Activated CD8-positive, alpha-beta T cell treated with anti-CD3 and anti-CD28 coated beads for 36 hours (primary cell): ENCODE data around the gene MUC13. TPM values are rescaled to one million over a fixed set of nuclear protein-coding genes. Genes with fewer than 3 reads are reported as not detected.

Experiments
- ATAC-seq: fragments of 200-7000 bp; cut with Tn5 transposase; one replicate; pipeline ENCODE4 v1.10.0; 2021; ENCODE audit warnings: mild to moderate bottlenecking, moderate library complexity
- CTCF ChIA-PET: fragments of 350-600 bp; sonication (Branson Sonifier 250); formaldehyde crosslinking; loops from one replicate; lab custom pipeline; 2021; ENCODE audit warnings: antibody characterized with exemption; lab: Charles Lee
- POLR2A ChIA-PET: fragments of 350-600 bp; sonication (Branson Sonifier 250); formaldehyde crosslinking; loops from one replicate; lab custom pipeline; 2021; ENCODE audit warnings: antibody characterized with exemption; lab: Charles Lee
- DNase-seq: peaks from one replicate; pipeline ENCODE4 v3.0.0-alpha.2; 2020
- H3K27ac Mint-ChIP-seq: one replicate; pipeline ENCODE4 v1.8.0; 2021; ENCODE audit warnings: mild to moderate bottlenecking, mixed read lengths
- H3K27me3 Mint-ChIP-seq: one replicate; pipeline ENCODE4 v1.8.0; 2021; ENCODE audit warnings: mixed read lengths
- H3K36me3 Mint-ChIP-seq: one replicate; pipeline ENCODE4 v1.8.0; 2021; ENCODE audit warnings: low read depth, mixed read lengths
- H3K4me1 Mint-ChIP-seq: one replicate; pipeline ENCODE4 v1.8.0; 2021; ENCODE audit warnings: low read depth, mixed read lengths
- H3K4me3 Mint-ChIP-seq: one replicate; pipeline ENCODE4 v1.8.0; 2021; ENCODE audit warnings: mild to moderate bottlenecking, moderate library complexity, mixed read lengths
- H3K9me3 Mint-ChIP-seq: one replicate; pipeline ENCODE4 v1.8.0; 2021; ENCODE audit warnings: mixed read lengths
- intact Hi-C: fragments of 100-400 bp; cut with micrococcal nuclease; formaldehyde crosslinking; loops from one replicate; pipeline ENCODE4 v1.10.0; 2022
- total RNA-seq, 2 experiments: library from RNA; stranded (reverse); gene quantifications; one replicate each; pipeline ENCODE4 v1.2.3, GENCODE V29; 2021
- TF ChIP-seq, protein P1 (sequence below): fragments of 200-600 bp; IDR thresholded peaks from one replicate; pipeline ENCODE4 v1.8.0; 2022; ENCODE audit warnings: antibody characterized with exemption, mild to moderate bottlenecking

The MUC13 gene, protein sequence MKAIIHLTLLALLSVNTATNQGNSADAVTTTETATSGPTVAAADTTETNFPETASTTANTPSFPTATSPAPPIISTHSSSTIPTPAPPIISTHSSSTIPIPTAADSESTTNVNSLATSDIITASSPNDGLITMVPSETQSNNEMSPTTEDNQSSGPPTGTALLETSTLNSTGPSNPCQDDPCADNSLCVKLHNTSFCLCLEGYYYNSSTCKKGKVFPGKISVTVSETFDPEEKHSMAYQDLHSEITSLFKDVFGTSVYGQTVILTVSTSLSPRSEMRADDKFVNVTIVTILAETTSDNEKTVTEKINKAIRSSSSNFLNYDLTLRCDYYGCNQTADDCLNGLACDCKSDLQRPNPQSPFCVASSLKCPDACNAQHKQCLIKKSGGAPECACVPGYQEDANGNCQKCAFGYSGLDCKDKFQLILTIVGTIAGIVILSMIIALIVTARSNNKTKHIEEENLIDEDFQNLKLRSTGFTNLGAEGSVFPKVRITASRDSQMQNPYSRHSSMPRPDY
- not detected for total RNA-seq

DNA sequence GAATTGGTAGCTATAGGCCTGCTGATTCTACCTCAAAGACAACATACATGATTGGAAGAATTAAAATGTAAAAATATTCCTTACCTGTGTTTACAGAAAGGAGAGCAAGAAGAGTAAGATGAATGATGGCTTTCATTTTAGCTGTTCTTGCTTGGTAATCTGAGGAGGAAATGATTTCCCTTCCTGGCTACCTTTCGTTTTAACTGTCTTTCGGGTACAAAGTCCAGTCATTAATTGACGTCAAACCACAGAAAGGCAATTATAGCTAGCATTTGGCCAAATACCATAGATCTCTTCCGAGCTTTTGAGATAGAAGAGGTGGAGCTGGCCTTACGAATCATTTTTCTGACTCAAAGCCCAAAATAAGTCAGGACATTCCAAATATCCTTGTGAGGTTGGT, at the start of gene MUC13:
Gene MUC13, minus strand, starts transcription at position 175 of the 400 bp plus-strand sequence. Its CDS starts 39 bp downstream, at position 136.
- intact Hi-C loops, result no loop called here
- H3K36me3 Mint-ChIP-seq, result no peaks in the 10 kb centered on the region
- no peak for ATAC-seq
- ChIA-PET POLR2A (interaction anchor here (0.5 to 0.6 kb wide), 2 partner anchors 54 to 83 kb away, joined by 3 read pairs; no protein-coding TSS in a partner anchor), CTCF (interaction anchor here (1.4 kb wide), 1 partner anchor 9 kb away, joined by 5 read pairs; no protein-coding TSS in a partner anchor)
- H3K4me3 Mint-ChIP-seq, result no peak within 1 kb of the TSS
- DNase-seq, result no peak
- TF ChIP-seq, protein P1, sequence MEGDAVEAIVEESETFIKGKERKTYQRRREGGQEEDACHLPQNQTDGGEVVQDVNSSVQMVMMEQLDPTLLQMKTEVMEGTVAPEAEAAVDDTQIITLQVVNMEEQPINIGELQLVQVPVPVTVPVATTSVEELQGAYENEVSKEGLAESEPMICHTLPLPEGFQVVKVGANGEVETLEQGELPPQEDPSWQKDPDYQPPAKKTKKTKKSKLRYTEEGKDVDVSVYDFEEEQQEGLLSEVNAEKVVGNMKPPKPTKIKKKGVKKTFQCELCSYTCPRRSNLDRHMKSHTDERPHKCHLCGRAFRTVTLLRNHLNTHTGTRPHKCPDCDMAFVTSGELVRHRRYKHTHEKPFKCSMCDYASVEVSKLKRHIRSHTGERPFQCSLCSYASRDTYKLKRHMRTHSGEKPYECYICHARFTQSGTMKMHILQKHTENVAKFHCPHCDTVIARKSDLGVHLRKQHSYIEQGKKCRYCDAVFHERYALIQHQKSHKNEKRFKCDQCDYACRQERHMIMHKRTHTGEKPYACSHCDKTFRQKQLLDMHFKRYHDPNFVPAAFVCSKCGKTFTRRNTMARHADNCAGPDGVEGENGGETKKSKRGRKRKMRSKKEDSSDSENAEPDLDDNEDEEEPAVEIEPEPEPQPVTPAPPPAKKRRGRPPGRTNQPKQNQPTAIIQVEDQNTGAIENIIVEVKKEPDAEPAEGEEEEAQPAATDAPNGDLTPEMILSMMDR, result no peak
- H3K27me3 Mint-ChIP-seq, result peaks cover 13% of the 10 kb centered on the region
- no peaks in the 10 kb centered on the region for H3K9me3 Mint-ChIP-seq
- no peaks in the 10 kb centered on the region for H3K4me1 Mint-ChIP-seq
- H3K27ac Mint-ChIP-seq, result no peak within 1 kb of the TSS

DNA sequence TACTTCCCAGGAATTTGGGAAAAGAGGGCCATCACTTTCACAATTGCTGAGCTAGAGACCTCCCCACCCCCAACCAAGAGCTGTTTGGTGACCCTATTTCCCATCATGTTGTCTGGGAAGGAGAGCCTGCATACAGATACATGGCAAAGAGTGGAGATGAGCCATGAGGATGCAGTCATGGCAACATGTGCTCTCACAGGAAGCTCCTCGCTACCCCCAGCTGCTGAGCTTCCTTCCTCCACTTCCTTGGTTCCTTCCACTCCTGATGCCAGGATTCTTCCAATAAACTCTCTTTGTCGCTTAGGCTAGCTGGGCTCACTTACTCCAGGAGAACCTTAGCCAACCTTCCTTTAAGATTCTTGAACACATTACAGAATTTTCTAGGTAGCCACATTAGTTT, 48.3 kb upstream of the MUC13 start:
- H3K9me3 Mint-ChIP-seq, result no peaks in the 10 kb centered on the region
- peaks cover 3% of the 10 kb centered on the region for H3K36me3 Mint-ChIP-seq
- H3K4me1 Mint-ChIP-seq, result no peaks in the 10 kb centered on the region
- POLR2A ChIA-PET, result no interaction called here
- TF ChIP-seq, protein P1, result no peak
- DNase-seq (no peak), ATAC-seq (no peak)
- H3K4me3 Mint-ChIP-seq, result no peak overlapping the region
- intact Hi-C loops, result no loop called here
- CTCF ChIA-PET, result interaction anchor here (0.6 kb wide), 1 partner anchor 543 kb away, joined by 3 read pairs; no protein-coding TSS in a partner anchor
- no peak overlapping the region for H3K27ac Mint-ChIP-seq
- no peaks in the 10 kb centered on the region for H3K27me3 Mint-ChIP-seq

DNA sequence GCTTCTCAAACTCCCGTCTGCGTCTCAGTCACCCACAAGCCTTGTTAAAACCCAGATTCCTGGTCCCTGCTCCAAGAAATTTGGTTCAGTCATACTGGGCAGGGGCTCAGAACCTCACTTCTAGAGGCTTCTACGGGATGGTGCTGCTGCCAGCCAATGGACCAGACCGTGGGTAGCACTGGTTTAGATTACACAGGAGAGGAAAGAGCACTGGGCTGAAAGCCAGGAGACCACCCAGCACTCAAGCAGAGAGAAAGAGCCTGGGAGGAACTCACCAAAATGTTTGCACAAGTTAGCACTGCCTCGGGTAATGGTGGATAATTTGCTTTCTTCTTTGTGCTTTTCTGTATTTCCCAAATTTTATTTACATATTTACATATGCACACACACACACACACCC, 46.9 kb upstream of the MUC13 start:
- Mint-ChIP-seq H3K4me1 (no peaks in the 10 kb centered on the region), H3K27ac (no peak overlapping the region), H3K36me3 (peaks cover 17% of the 10 kb centered on the region), H3K9me3 (no peaks in the 10 kb centered on the region), H3K27me3 (no peaks in the 10 kb centered on the region), H3K4me3 (no peak overlapping the region)
- intact Hi-C loops, result no loop called here
- ATAC-seq (no peak), DNase-seq (no peak)
- CTCF ChIA-PET, result no interaction called here
- POLR2A ChIA-PET, result no interaction called here
- TF ChIP-seq, protein P1, result no peak

DNA sequence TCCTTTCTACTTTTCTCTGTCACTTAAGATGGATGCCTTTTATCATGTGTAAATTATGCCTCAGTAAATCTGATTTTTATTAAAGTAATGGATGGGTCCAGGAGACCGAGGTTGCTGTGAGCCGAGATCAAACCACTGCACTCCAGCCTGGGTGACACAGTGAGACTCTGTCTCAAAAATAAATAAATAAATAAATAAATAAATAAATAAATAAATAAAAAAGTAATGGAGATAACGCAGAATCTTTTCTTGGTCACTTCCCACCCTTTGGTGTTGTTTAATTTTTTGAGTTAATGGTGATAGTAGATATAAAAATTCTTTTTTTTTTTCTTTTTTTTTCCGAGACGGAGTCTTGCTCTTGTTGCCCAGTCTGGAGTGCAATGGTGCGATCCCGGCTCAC, 44.1 kb upstream of the MUC13 start:
- intact Hi-C loops, result no loop called here
- no peak overlapping the region for H3K4me3 Mint-ChIP-seq
- peaks cover 18% of the 10 kb centered on the region for H3K36me3 Mint-ChIP-seq
- no peak overlapping the region for H3K27ac Mint-ChIP-seq
- DNase-seq, result no peak
- H3K4me1 Mint-ChIP-seq, result no peaks in the 10 kb centered on the region
- CTCF ChIA-PET, result no interaction called here
- TF ChIP-seq, protein P1, result no peak
- ATAC-seq, result no peak
- H3K27me3 Mint-ChIP-seq, result no peaks in the 10 kb centered on the region
- POLR2A ChIA-PET, result no interaction called here
- no peaks in the 10 kb centered on the region for H3K9me3 Mint-ChIP-seq

DNA sequence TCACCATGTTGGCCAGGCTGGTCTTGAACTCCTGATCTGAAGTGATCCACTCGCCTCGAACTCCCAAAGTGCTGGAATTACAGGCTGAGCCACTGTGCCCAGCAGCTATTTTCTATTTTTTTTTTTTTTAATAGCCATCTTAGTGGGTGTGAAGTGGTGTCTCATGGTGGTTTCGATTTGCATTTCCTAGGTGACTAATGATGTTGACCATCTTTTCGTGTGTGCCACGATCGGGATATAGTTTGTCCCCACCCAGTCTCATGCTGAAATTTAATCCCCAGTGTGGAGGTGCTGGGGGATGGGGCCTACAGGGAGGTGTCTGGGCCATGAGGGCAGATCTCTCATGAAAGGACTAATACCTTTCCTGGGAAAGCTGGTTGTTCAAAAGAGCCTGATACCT, 41.8 kb upstream of the MUC13 start:
- intact Hi-C loops, result no loop called here
- TF ChIP-seq, protein P1, result no peak
- H3K9me3 Mint-ChIP-seq, result no peaks in the 10 kb centered on the region
- H3K27me3 Mint-ChIP-seq, result no peaks in the 10 kb centered on the region
- no peak overlapping the region for H3K4me3 Mint-ChIP-seq
- ATAC-seq, result no peak
- CTCF ChIA-PET, result no interaction called here
- H3K4me1 Mint-ChIP-seq, result no peaks in the 10 kb centered on the region
- H3K27ac Mint-ChIP-seq, result no peak overlapping the region
- peaks cover 24% of the 10 kb centered on the region for H3K36me3 Mint-ChIP-seq
- POLR2A ChIA-PET, result interaction anchor here (1.2 kb wide), 1 partner anchor 196 kb away, joined by 4 read pairs; no protein-coding TSS in a partner anchor
- no peak for DNase-seq
